Fibroblast of skin of scalp (primary cell): Measurements from ENCODE around the gene PCDHA1.

Source experiments
- DNase-seq: peaks from one replicate; pipeline ENCODE4 v3.0.0-alpha.2; 2013

The PCDHA1 gene

DNA sequence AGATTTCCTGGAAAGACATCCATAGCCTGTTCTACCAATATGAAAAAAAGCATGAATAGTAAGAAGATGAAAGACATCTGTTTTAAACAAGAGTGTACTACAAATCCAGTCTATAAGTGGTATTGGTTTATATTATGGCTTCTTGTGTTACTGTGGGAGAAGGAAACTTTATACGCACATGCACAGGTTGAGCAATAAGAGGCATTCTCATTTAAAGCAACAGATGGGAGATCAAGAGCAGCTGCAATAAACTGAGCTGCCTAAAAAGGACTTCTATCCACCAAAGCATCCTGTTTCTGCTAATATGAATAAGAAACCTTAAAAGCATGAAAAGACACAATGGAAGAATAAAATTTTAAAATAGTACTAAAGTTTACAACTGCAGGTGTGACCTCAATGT is 256.6 kb downstream of the PCDHA1 start:
- DNase-seq = no peak

GRCh38 chr5:141050622-141051520 is 264.9 kb downstream of the PCDHA1 start, which contains the start of gene PCDHB1:
Gene PCDHB1, plus strand, starts transcription at chr5:141051374. Its CDS starts 97 bp downstream, at chr5:141051471.
- no peak for DNase-seq

GRCh38 chr5:141051521-141051866 is 265.6 kb downstream of the PCDHA1 start:
- DNase-seq = no peak
